Osteoblast (primary cell): ENCODE measurements around the gene SMAD7. TPM values are rescaled to one million over a fixed set of nuclear protein-coding genes. Genes with fewer than 3 reads are reported as not detected.
A peak's percentile ranks its signal among the peaks of the same experiment; 100 is the strongest.

ENCODE experiments used
- DNase-seq: peaks from one replicate; pipeline ENCODE4 v3.0.0; 2011; ENCODE audit warnings: low spot score, mixed read lengths; ENCODE audit not compliant: insufficient read length; ENCODE audit errors: missing footprints
- H2AFZ ChIP-seq: 2 replicates; pipeline ENCODE4 v1.6.0; 2011; ENCODE audit warnings: mild to moderate bottlenecking, low read length
- H3K27ac ChIP-seq: 2 replicates; pipeline ENCODE4 v1.5.1; 2011; ENCODE audit warnings: mild to moderate bottlenecking, low read depth, low read length, moderate library complexity
- H3K27me3 ChIP-seq: 2 replicates; pipeline ENCODE4 v1.6.0; 2012; ENCODE audit warnings: mild to moderate bottlenecking, control low read depth, inconsistent platforms, low read length, moderate library complexity; ENCODE audit not compliant: insufficient read depth
- H3K36me3 ChIP-seq: 2 replicates; pipeline ENCODE4 v1.5.1; 2011; ENCODE audit warnings: mild to moderate bottlenecking, low read length, control low read depth, moderate library complexity; ENCODE audit not compliant: insufficient read depth
- H3K4me1 ChIP-seq: 2 replicates; pipeline ENCODE4 v1.5.1; 2011; ENCODE audit warnings: mild to moderate bottlenecking, low read length, control low read depth, moderate library complexity; ENCODE audit not compliant: insufficient read depth
- H3K4me2 ChIP-seq: 2 replicates; pipeline ENCODE4 v1.6.0; 2011; ENCODE audit warnings: mild to moderate bottlenecking, low read length; ENCODE audit not compliant: insufficient read depth
- H3K4me3 ChIP-seq: fragments of 200-600 bp; sonication (generic); 3 replicates; pipeline ENCODE4 v1.5.1; 2012; ENCODE audit warnings: mild to moderate bottlenecking, low read length, inconsistent platforms; ENCODE audit not compliant: insufficient read depth
- H3K79me2 ChIP-seq: 2 replicates; pipeline ENCODE4 v1.6.0; 2012; ENCODE audit warnings: mild to moderate bottlenecking, low read length, control low read depth, inconsistent platforms; ENCODE audit not compliant: insufficient read depth
- H3K9me3 ChIP-seq: 2 replicates; pipeline ENCODE4 v1.5.1; 2011; ENCODE audit warnings: low read depth, low read length, control low read depth
- H4K20me1 ChIP-seq: 2 replicates; pipeline ENCODE4 v1.6.0; 2012; ENCODE audit warnings: mild to moderate bottlenecking, low read length, control low read depth; ENCODE audit not compliant: insufficient read depth
- total RNA-seq: library from RNA; depleted of rRNA; stranded (reverse); fragments of >200 nt; gene quantifications from 2 replicates; pipeline ENCODE4 v1.2.3, GENCODE V29; 2012
- TF ChIP-seq, protein P1 (sequence below): IDR thresholded peaks from 2 replicates; pipeline ENCODE4 v1.5.1; 2011; ENCODE audit warnings: mild to moderate bottlenecking, low read depth, low read length, moderate library complexity; ENCODE audit errors: extremely low read depth

Gene SMAD7
- total RNA-seq, 1 donor: 76.0 TPM

DNA sequence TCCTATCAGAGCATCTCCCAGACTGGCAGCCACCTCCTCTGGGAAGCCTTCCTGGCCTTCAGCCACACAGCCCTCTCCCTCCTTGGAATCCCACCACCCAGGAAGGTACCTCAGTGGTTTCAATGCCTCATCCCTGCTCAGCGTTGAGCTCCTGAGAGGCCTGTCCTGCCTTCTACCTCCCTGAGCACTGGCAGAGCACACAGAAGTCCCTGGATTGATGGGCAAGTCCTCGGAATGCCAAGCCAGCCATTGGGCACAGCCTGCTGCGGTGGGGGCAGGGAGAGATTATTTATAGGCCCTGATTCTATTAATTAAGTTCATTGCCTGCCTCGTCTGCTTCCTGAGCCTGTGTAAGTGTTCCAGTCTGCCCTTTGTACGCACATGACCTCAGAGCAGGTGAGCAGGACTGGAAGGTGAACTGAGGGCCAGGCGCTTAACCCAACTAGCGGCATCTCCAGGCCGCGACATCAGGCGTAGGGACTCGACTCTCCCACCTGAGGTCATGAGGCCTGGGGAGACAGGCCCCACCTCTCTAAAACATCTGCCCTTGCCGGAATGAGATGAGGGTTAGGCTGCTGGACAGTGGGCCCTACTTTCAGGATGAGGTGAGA, 63.4 kb downstream of the SMAD7 start:
- no peaks in the 10 kb centered on the region for H3K79me2 ChIP-seq
- no peaks in the 10 kb centered on the region for H4K20me1 ChIP-seq
- no peaks in the 10 kb centered on the region for H3K4me1 ChIP-seq
- H3K4me2 ChIP-seq: no peak overlapping the region
- no peak for DNase-seq
- no peaks in the 10 kb centered on the region for H3K9me3 ChIP-seq
- no peak overlapping the region for H3K27ac ChIP-seq
- no peak overlapping the region for H2AFZ ChIP-seq
- no peaks in the 10 kb centered on the region for H3K27me3 ChIP-seq
- H3K36me3 ChIP-seq: no peaks in the 10 kb centered on the region
- no peak overlapping the region for H3K4me3 ChIP-seq
- TF ChIP-seq, protein P1, sequence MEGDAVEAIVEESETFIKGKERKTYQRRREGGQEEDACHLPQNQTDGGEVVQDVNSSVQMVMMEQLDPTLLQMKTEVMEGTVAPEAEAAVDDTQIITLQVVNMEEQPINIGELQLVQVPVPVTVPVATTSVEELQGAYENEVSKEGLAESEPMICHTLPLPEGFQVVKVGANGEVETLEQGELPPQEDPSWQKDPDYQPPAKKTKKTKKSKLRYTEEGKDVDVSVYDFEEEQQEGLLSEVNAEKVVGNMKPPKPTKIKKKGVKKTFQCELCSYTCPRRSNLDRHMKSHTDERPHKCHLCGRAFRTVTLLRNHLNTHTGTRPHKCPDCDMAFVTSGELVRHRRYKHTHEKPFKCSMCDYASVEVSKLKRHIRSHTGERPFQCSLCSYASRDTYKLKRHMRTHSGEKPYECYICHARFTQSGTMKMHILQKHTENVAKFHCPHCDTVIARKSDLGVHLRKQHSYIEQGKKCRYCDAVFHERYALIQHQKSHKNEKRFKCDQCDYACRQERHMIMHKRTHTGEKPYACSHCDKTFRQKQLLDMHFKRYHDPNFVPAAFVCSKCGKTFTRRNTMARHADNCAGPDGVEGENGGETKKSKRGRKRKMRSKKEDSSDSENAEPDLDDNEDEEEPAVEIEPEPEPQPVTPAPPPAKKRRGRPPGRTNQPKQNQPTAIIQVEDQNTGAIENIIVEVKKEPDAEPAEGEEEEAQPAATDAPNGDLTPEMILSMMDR: no peak

DNA sequence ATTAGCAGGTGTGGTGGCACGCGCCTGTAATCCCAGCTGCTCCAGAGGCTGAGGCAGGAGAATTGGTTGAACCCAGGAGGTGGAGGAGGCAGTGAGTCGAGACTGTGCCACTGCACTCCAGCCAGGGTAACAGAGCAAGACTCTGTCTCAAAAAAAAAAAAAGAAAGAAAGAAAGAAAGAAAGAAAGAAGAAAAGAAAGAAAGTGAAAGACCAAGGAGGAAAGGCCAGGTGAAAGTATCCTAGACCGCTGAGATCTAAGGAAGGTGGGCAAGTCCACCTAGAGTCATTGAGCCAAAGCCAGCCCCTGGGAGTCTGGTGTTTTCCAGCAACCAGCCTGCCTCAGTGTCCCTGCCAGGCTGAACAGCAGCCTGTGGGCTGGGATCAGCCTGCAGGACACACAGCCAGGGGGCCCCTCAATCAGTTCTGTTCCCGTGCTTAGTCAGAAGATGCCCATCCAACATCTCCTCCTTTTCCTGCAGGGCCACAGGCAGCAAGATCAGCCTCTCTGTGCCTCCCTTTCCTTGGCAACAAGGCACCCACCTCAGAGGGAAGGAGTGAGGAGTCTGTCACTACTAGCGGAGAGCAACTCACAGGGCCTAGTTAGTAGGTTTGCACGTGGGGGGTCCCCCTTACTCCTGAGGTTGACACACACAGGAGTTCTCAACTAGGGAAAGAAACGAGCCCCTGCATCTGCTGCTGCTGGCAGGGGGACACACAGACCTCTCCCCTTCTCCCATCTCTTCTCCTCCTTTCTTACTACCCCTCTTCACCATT, 64.1 kb downstream of the SMAD7 start:
- TF ChIP-seq, protein P1: no peak
- Histone ChIP-seq H3K27ac (no peak overlapping the region), H3K4me1 (no peaks in the 10 kb centered on the region), H3K4me3 (no peak overlapping the region), H3K4me2 (no peak overlapping the region), H2AFZ (no peak overlapping the region), H4K20me1 (no peaks in the 10 kb centered on the region), H3K9me3 (no peaks in the 10 kb centered on the region), H3K79me2 (no peaks in the 10 kb centered on the region), H3K27me3 (no peaks in the 10 kb centered on the region), H3K36me3 (no peaks in the 10 kb centered on the region)
- peak; percentile 42 for DNase-seq

DNA sequence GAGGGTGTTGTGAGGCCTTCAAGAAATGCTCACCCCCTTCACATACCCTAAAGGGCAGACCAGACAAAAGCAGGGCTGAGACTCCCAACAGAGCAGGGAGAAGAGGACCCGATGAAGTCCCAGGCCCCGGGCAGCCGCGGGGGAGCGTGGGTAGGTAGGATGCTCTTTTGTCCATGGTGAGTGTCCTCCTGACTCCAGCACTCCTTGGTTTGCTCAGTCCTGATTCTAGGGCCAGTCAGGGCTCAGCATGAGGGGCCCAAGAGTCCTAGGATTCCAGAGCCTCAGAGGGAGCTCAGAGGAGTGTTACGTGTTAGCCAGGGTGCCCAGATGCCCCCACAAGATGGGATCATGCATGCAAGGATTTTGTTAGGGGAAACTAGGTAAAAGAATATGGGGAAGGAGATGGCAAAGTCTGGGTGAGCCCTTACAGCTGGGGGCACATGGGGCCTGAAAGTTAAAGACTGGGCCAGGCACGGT, 64.8 kb downstream of the SMAD7 start:
- Histone ChIP-seq H3K4me2 (no peak overlapping the region), H3K27me3 (no peaks in the 10 kb centered on the region), H3K79me2 (no peaks in the 10 kb centered on the region)

More for the DNA sequence above, 64.8 kb downstream of the SMAD7 start:
- no peak overlapping the region for H2AFZ ChIP-seq
- no peak overlapping the region for H3K27ac ChIP-seq
- TF ChIP-seq, protein P1: no peak
- no peaks in the 10 kb centered on the region for H3K4me1 ChIP-seq
- peak; percentile 32 for DNase-seq
- H3K9me3 ChIP-seq: no peaks in the 10 kb centered on the region
- no peaks in the 10 kb centered on the region for H4K20me1 ChIP-seq
- H3K36me3 ChIP-seq: no peaks in the 10 kb centered on the region
- H3K4me3 ChIP-seq: no peak overlapping the region
